Prostate gland (tissue), 2 donors: Measurements from ENCODE around the gene TCEAL8. TPM values are rescaled to one million over a fixed set of nuclear protein-coding genes. Genes with fewer than 3 reads are reported as not detected.

Source experiments
- DNase-seq: peaks from one replicate; pipeline ENCODE4 v3.0.0-alpha.2; 2019; ENCODE audit warnings: low spot score
- H3K27ac ChIP-seq, 2 donors: fragments of 200-600 bp; sonication (generic); 2 replicates each; pipeline ENCODE4 v1.5.1; 2017 to 2019
- H3K27me3 ChIP-seq: fragments of 200-600 bp; sonication (generic); replicated peaks from 2 replicates; pipeline ENCODE4 v1.5.1; 2019; ENCODE audit not compliant: insufficient read depth
- H3K36me3 ChIP-seq, 2 donors: fragments of 200-600 bp; sonication (generic); 1 replicate in 1 of 2; 2 replicates in 1 of 2; pipeline versions ENCODE4 v1.5.1 to v1.8.1; 2017 to 2019
- H3K4me1 ChIP-seq: fragments of 200-600 bp; sonication (generic); replicated peaks from 2 replicates; pipeline ENCODE4 v1.5.1; 2019
- H3K4me3 ChIP-seq, 2 donors: fragments of 200-600 bp; sonication (generic); 2 replicates each; pipeline ENCODE4 v1.5.1; 2017 to 2019
- H3K9me3 ChIP-seq: fragments of 200-600 bp; sonication (generic); 2 replicates; pipeline ENCODE4 v1.5.1; 2017
- POLR2A ChIP-seq: fragments of 450-650 bp; IDR thresholded peaks from one replicate; pipeline ENCODE4 v1.6.1; 2016; ENCODE audit warnings: antibody characterized with exemption, mild to moderate bottlenecking
- POLR2AphosphoS5 ChIP-seq: sonication (generic); formaldehyde crosslinking; IDR thresholded peaks from one replicate; pipeline ENCODE4 v1.6.1; 2017; ENCODE audit warnings: antibody characterized with exemption
- WGBS: methylation state at CpG from one replicate; pipeline ENCODE4 v1.1.5; 2018; 5-methylcytosine and 5-hydroxymethylcytosine counted together
- intact Hi-C: fragments of 100-400 bp; cut with DNase I; formaldehyde crosslinking; loops from one replicate; pipeline ENCODE4 v1.14.2; 2022
- total RNA-seq, 2 donors: library from RNA; depleted of rRNA; stranded (reverse); fragments of >200 nt; gene quantifications; one replicate each; pipeline ENCODE4 v1.1.0, GENCODE V29; 2016
- TF ChIP-seq, protein P1 (sequence below), 4 experiments: fragments of 200-600 bp in 2 of 4; fragments of 450-650 bp in 2 of 4; sonication (generic) in 2 of 4; IDR thresholded peaks; 1 replicate in 3 of 4; 2 replicates in 1 of 4; pipeline ENCODE4 v1.5.1; 2016 to 2019; ENCODE audit warnings: antibody characterized with exemption in 4 of 4, mild to moderate bottlenecking in 2 of 4, moderate library complexity in 2 of 4

The TCEAL8 gene
- total RNA-seq, 2 donors from 2014 or later = 59.4 to 90.0 TPM

GRCh38 chrX:103275947-103276567 lies 21.1 kb upstream of the TCEAL8 start:
- H3K27ac ChIP-seq = no peak overlapping the region
- H3K36me3 ChIP-seq = no peaks in the 10 kb centered on the region
- DNase-seq = no peak
- H3K9me3 ChIP-seq = no peaks in the 10 kb centered on the region
- intact Hi-C loops = no loop called here
- TF ChIP-seq, protein P1, sequence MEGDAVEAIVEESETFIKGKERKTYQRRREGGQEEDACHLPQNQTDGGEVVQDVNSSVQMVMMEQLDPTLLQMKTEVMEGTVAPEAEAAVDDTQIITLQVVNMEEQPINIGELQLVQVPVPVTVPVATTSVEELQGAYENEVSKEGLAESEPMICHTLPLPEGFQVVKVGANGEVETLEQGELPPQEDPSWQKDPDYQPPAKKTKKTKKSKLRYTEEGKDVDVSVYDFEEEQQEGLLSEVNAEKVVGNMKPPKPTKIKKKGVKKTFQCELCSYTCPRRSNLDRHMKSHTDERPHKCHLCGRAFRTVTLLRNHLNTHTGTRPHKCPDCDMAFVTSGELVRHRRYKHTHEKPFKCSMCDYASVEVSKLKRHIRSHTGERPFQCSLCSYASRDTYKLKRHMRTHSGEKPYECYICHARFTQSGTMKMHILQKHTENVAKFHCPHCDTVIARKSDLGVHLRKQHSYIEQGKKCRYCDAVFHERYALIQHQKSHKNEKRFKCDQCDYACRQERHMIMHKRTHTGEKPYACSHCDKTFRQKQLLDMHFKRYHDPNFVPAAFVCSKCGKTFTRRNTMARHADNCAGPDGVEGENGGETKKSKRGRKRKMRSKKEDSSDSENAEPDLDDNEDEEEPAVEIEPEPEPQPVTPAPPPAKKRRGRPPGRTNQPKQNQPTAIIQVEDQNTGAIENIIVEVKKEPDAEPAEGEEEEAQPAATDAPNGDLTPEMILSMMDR (IDR thresholded peaks at IDR 0.05) = no peak
- TF ChIP-seq POLR2AphosphoS5 (no peak), POLR2A (no peak)
- H3K4me1 ChIP-seq = no peaks in the 10 kb centered on the region
- WGBS = 2% methylated on average over 16 of the region's 23 CpGs
- no peaks in the 10 kb centered on the region for H3K27me3 ChIP-seq
- H3K4me3 ChIP-seq = no peak overlapping the region

DNA sequence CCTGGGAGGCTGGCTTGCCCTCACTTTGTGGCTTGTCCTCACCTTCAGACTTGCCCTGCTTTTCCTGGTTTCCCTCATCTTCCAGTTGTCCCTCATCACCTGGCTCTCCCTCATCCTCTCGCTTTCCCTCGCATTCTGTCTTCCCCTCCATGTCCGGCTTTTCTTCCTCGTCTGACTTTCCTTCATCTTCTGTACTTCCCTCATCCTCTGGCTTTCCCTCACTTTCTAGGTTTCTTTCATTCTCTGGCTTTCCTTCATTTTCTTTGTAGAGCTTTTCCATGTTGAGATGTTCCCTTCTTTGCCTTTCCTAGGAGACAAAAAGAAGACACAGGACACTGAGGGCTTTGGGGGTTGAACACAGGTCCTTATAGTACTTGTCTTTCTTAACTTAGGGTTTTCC lies 19.3 kb upstream of the TCEAL8 start:
- DNase-seq = no peak
- WGBS = 92% methylated on average over 4 of the region's 4 CpGs
- intact Hi-C loops = no loop called here
- Histone ChIP-seq H3K27ac (no peak overlapping the region), H3K4me1 (no peaks in the 10 kb centered on the region), H3K4me3 (no peak overlapping the region), H3K9me3 (no peaks in the 10 kb centered on the region), H3K27me3 (no peaks in the 10 kb centered on the region), H3K36me3 (no peaks in the 10 kb centered on the region)
- TF ChIP-seq POLR2A (no peak), POLR2AphosphoS5 (no peak)
- TF ChIP-seq, protein P1 (IDR thresholded peaks at IDR 0.05) = no peak

DNA sequence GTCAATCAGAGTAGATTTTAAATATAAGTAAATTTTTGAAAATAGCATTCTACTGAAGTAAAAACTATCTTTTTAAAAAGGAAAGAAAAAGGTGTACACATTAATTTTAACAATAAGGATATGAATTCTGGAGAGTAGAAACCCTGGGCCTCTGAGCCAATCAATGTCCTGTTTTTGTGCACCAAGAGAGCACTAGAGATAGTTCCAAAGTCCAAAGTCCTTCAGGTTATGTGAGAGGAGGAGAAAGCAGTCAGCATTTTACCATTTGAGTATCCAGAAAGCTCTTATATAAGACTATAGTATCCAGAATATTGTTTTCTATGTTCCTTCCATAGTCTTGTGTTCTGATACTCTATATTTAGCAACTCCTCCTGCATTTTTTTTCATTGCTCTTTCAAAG lies 3.3 kb upstream of the TCEAL8 start:
- Histone ChIP-seq H3K4me1 (no peaks in the 10 kb centered on the region), H3K4me3 (no peak overlapping the region), H3K36me3 (no peaks in the 10 kb centered on the region), H3K9me3 (no peaks in the 10 kb centered on the region), H3K27ac (no peak overlapping the region), H3K27me3 (no peaks in the 10 kb centered on the region)
- TF ChIP-seq POLR2AphosphoS5 (no peak), POLR2A (no peak)
- TF ChIP-seq, protein P1 (IDR thresholded peaks at IDR 0.05) = no peak
- no peak for DNase-seq
- intact Hi-C loops = no loop called here

DNA sequence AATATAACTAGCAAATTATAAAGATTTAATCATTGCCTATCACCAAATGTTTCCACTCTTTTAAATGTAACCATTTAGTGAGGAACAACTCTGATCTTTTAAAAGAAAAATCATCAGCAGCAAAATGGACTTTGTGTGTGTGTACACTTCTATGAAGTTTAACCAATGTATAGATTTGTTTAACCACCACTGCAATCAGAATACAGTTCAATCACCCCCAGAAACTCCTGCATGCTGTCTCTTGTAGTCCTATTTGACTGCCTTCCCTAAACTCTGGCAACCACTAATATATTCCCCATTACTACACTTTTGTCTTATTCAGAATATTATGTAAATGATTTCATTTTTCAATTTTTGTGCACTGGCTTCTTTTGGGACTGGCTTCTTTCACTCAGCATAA lies 1.7 kb upstream of the TCEAL8 start:
- TF ChIP-seq, protein P1 (IDR thresholded peaks at IDR 0.05) = no peak
- TF ChIP-seq POLR2A = no peak
- no peak for TF ChIP-seq POLR2AphosphoS5
- H3K36me3 ChIP-seq = no peaks in the 10 kb centered on the region
- H3K9me3 ChIP-seq = no peaks in the 10 kb centered on the region
- intact Hi-C loops = no loop called here
- no peak for DNase-seq
- no peaks in the 10 kb centered on the region for H3K27me3 ChIP-seq
- H3K4me3 ChIP-seq = no peak overlapping the region
- H3K27ac ChIP-seq = no peak overlapping the region
- no peaks in the 10 kb centered on the region for H3K4me1 ChIP-seq

- intact Hi-C loops = loop anchor here (5.0 kb wide), 1 partner anchor 37 kb away; the partner anchor contains the start of gene BEX4
- TF ChIP-seq, protein P1 (IDR thresholded peaks at IDR 0.05) = no peak
- TF ChIP-seq POLR2A = peak; percentile 18
- peak; percentile 45 for DNase-seq
These were observed 657 bp downstream of the TCEAL8 start for GRCh38 chrX:103254171-103254824.

More at GRCh38 chrX:103254171-103254824, 657 bp downstream of the TCEAL8 start:
- Histone ChIP-seq H3K27ac (peak overlapping the region; percentile 83 to 88), H3K27me3 (no peaks in the 10 kb centered on the region), H3K9me3 (no peaks in the 10 kb centered on the region), H3K4me3 (peak overlapping the region; percentile 45 to 47), H3K4me1 (no peaks in the 10 kb centered on the region), H3K36me3 (no peaks in the 10 kb centered on the region)
- WGBS = 0% methylated on average over 22 of the region's 22 CpGs
